ENCODE data around the gene GMNN. TPM values are rescaled to one million over a fixed set of nuclear protein-coding genes. Genes with fewer than 3 reads are reported as not detected.

GMNN gene
- total and polyA plus RNA-seq, 2 donors (not counting 1 experiment from before 2014, with no cell fraction given), result 3.8 to 7.3 TPM

DNA sequence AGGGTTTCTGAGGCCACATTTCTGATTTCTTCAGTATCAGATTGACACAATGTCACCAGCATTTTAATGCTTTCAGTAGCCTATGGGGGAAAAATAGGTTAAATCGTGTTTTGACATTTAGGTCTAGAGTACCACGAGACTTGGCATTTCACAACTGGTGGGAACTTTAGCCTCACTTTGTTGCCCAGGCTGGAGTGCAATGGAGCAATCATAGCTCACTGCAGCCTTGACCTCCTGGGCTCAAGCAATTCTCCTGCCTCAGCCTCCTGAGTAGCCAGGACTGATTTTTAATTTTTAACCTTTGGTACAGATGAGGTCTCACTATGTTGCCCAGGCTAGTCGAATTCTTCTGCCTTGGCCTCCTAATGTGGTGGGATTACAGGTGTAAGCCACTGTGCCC, 35.0 kb downstream of the GMNN start:
- WGBS (ENCODE audit: insufficient coverage), result 96% methylated on average over 2 of the region's 3 CpGs
- intact Hi-C loops (cut with micrococcal nuclease), result no loop called here
- Mint-ChIP-seq H3K27ac (no peak overlapping the region), H3K27me3 (no peaks in the 10 kb centered on the region), H3K4me1 (no peaks in the 10 kb centered on the region), H3K4me3 (no peak overlapping the region), H3K9me3 (ENCODE audit: insufficient read depth) (no peaks in the 10 kb centered on the region)
- TF ChIP-seq, protein P1, sequence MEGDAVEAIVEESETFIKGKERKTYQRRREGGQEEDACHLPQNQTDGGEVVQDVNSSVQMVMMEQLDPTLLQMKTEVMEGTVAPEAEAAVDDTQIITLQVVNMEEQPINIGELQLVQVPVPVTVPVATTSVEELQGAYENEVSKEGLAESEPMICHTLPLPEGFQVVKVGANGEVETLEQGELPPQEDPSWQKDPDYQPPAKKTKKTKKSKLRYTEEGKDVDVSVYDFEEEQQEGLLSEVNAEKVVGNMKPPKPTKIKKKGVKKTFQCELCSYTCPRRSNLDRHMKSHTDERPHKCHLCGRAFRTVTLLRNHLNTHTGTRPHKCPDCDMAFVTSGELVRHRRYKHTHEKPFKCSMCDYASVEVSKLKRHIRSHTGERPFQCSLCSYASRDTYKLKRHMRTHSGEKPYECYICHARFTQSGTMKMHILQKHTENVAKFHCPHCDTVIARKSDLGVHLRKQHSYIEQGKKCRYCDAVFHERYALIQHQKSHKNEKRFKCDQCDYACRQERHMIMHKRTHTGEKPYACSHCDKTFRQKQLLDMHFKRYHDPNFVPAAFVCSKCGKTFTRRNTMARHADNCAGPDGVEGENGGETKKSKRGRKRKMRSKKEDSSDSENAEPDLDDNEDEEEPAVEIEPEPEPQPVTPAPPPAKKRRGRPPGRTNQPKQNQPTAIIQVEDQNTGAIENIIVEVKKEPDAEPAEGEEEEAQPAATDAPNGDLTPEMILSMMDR (IDR thresholded peaks at IDR 0.05), result no peak
- TF ChIP-seq EZH2 (IDR thresholded peaks at IDR 0.05; ENCODE audit: borderline replicate concordance, insufficient read depth, low read depth, low read length, poor library complexity, severe bottlenecking), result no peak
- H3K27me3 ChIP-seq (replicated peaks in 1 of 4; ENCODE audit: control extremely low read depth in 1 of 4, control insufficient read depth in 3 of 4, insufficient read depth in 4 of 4, low read length in 3 of 4), result no peaks in the 10 kb centered on the region
- no peaks in the 10 kb centered on the region for H3K9me3 ChIP-seq (ENCODE audit: control extremely low read depth in 1 of 3, control insufficient read depth in 2 of 3, insufficient read depth in 1 of 3, low read length in 2 of 3)
- no peak overlapping the region for H3K9ac ChIP-seq (ENCODE audit: low read length)
- DNase-seq, result no peak
- H3K4me2 ChIP-seq (replicated peaks; ENCODE audit: low read depth, low read length, poor library complexity, severe bottlenecking), result no peak overlapping the region
- H3K79me2 ChIP-seq (ENCODE audit: control insufficient read depth, insufficient read depth, low read length), result no peaks in the 10 kb centered on the region
- no peak overlapping the region for H3K4me3 ChIP-seq (ENCODE audit: control extremely low read depth in 1 of 5, extremely low read depth in 1 of 5, insufficient read depth in 1 of 5, low read depth in 2 of 5, low read length in 4 of 5)
- H3K4me1 ChIP-seq (ENCODE audit: control insufficient read depth in 2 of 2, insufficient read depth in 2 of 2, low read length in 2 of 2), result no peaks in the 10 kb centered on the region
- ChIA-PET CTCF (no interaction called here), POLR2A (no interaction called here)
- H4K20me1 ChIP-seq (ENCODE audit: control insufficient read depth, insufficient read depth, low read length, poor library complexity, severe bottlenecking), result peaks cover 33% of the 10 kb centered on the region
- no peak for ATAC-seq (ENCODE audit: low read depth)
- H3K27ac ChIP-seq (ENCODE audit: low read length in 2 of 2), result no peak overlapping the region
- no peak overlapping the region for H2AFZ ChIP-seq (ENCODE audit: insufficient read depth, low read depth, low read length, poor library complexity, severe bottlenecking)
- H3K36me3 ChIP-seq (replicated peaks in 1 of 2; ENCODE audit: control extremely low read depth in 1 of 2, control insufficient read depth in 1 of 2, extremely low read depth in 1 of 2, insufficient read depth in 2 of 2, low read length in 1 of 2), result peaks cover 8 to 56% of the 10 kb centered on the region in 2 experiments

DNA sequence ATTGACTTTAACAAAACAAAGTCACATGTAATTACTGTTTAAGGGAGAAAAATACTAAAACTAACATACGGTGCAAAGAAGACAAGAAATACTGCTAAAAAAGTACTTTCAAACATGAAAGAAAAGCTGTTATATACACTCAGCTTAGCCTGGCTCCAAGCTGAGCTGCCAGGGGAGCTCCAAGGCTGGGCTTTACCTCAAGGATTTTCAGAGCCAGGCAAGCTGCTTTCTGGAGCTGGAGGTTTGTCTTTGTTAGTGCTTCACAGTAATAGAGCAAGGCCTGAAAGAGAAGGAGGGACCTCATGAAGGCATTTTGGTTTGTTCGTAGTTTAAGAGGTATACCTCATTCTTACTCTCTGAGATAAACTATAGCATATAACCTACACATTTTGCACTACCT, 43.6 kb downstream of the GMNN start:
- no peak overlapping the region for H2AFZ ChIP-seq (ENCODE audit: insufficient read depth, low read depth, low read length, poor library complexity, severe bottlenecking)
- H3K27me3 ChIP-seq (replicated peaks in 1 of 4; ENCODE audit: control extremely low read depth in 1 of 4, control insufficient read depth in 3 of 4, insufficient read depth in 4 of 4, low read length in 3 of 4), result no peaks in the 10 kb centered on the region
- H4K20me1 ChIP-seq (ENCODE audit: control insufficient read depth, insufficient read depth, low read length, poor library complexity, severe bottlenecking), result peaks cover 38% of the 10 kb centered on the region
- ChIA-PET CTCF (interaction anchor here (1.0 kb wide), 1 partner anchor 174 kb away, joined by 4 read pairs; no protein-coding TSS in a partner anchor), POLR2A (no interaction called here)
- no peaks in the 10 kb centered on the region for H3K79me2 ChIP-seq (ENCODE audit: control insufficient read depth, insufficient read depth, low read length)
- peaks cover 4 to 56% of the 10 kb centered on the region in 2 experiments for H3K36me3 ChIP-seq (replicated peaks in 1 of 2; ENCODE audit: control extremely low read depth in 1 of 2, control insufficient read depth in 1 of 2, extremely low read depth in 1 of 2, insufficient read depth in 2 of 2, low read length in 1 of 2)
- Mint-ChIP-seq H3K9me3 (ENCODE audit: insufficient read depth) (no peaks in the 10 kb centered on the region), H3K4me1 (peaks cover under 1% of the 10 kb centered on the region), H3K4me3 (no peak overlapping the region), H3K27ac (no peak overlapping the region), H3K27me3 (no peaks in the 10 kb centered on the region)
- H3K4me3 ChIP-seq (ENCODE audit: control extremely low read depth in 1 of 5, extremely low read depth in 1 of 5, insufficient read depth in 1 of 5, low read depth in 2 of 5, low read length in 4 of 5), result no peak overlapping the region
- intact Hi-C loops (cut with micrococcal nuclease), result no loop called here
- H3K9me3 ChIP-seq (ENCODE audit: control extremely low read depth in 1 of 3, control insufficient read depth in 2 of 3, insufficient read depth in 1 of 3, low read length in 2 of 3), result no peaks in the 10 kb centered on the region
- DNase-seq (no peak), ATAC-seq (ENCODE audit: low read depth) (no peak)
- no peak overlapping the region for H3K27ac ChIP-seq (ENCODE audit: low read length in 2 of 2)
- H3K9ac ChIP-seq (ENCODE audit: low read length), result no peak overlapping the region
- no CpG with 5 or more reads among the region's 2 CpGs for WGBS (ENCODE audit: insufficient coverage)
- no peaks in the 10 kb centered on the region for H3K4me1 ChIP-seq (ENCODE audit: control insufficient read depth in 2 of 2, insufficient read depth in 2 of 2, low read length in 2 of 2)
- no peak overlapping the region for H3K4me2 ChIP-seq (replicated peaks; ENCODE audit: low read depth, low read length, poor library complexity, severe bottlenecking)
- TF ChIP-seq, protein P1 (IDR thresholded peaks at IDR 0.05), result no peak
- TF ChIP-seq EZH2 (IDR thresholded peaks at IDR 0.05; ENCODE audit: borderline replicate concordance, insufficient read depth, low read depth, low read length, poor library complexity, severe bottlenecking), result no peak
